ENCODE measurements around the gene INTS6.

INTS6 gene

GRCh38 chr13:51317262-51317661 lies 135.6 kb downstream of the INTS6 start:
- H3K36me3 Mint-ChIP-seq (ENCODE audit: low read depth), result no peaks in the 10 kb centered on the region
- no peaks in the 10 kb centered on the region for H3K4me1 Mint-ChIP-seq
- DNase-seq (no peak), ATAC-seq (no peak)
- no peak overlapping the region for H3K27ac Mint-ChIP-seq
- H3K27me3 Mint-ChIP-seq, result no peaks in the 10 kb centered on the region
- H3K9me3 Mint-ChIP-seq, result no peaks in the 10 kb centered on the region
- no peak overlapping the region for H3K4me3 Mint-ChIP-seq

GRCh38 chr13:51313619-51314018 lies 139.2 kb downstream of the INTS6 start:
- no peak overlapping the region for H3K4me3 Mint-ChIP-seq
- no peaks in the 10 kb centered on the region for H3K36me3 Mint-ChIP-seq (ENCODE audit: low read depth)
- H3K27ac Mint-ChIP-seq, result no peak overlapping the region
- no peaks in the 10 kb centered on the region for H3K4me1 Mint-ChIP-seq
- DNase-seq, result no peak
- H3K27me3 Mint-ChIP-seq, result peaks cover 1% of the 10 kb centered on the region
- ATAC-seq, result no peak
- no peaks in the 10 kb centered on the region for H3K9me3 Mint-ChIP-seq

- Mint-ChIP-seq H3K36me3 (ENCODE audit: low read depth) (no peaks in the 10 kb centered on the region), H3K4me3 (no peak overlapping the region), H3K9me3 (no peaks in the 10 kb centered on the region), H3K27ac (no peak overlapping the region), H3K4me1 (no peaks in the 10 kb centered on the region), H3K27me3 (peaks cover 1% of the 10 kb centered on the region)
- DNase-seq, result no peak
- no peak for ATAC-seq
These were observed 140.8 kb downstream of the INTS6 start for GRCh38 chr13:51311957-51312520.
